Measurements from ENCODE around the gene OTX2.

Gene OTX2

GRCh38 chr14:56774503-56774902, 35.8 kb downstream of the OTX2 start:
- H2AFZ ChIP-seq (ENCODE audit: low read depth, low read length, severe bottlenecking) = no peak overlapping the region
- no peak for TF ChIP-seq CTCF (IDR thresholded peaks at IDR 0.05; ENCODE audit: insufficient read depth, low read length, poor library complexity, severe bottlenecking)
- TF ChIP-seq EZH2phosphoT487 (conservative IDR thresholded peaks at IDR 0.05; ENCODE audit: low read length) = no peak
- H3F3A ChIP-seq (ENCODE audit: insufficient read depth) = no peaks in the 10 kb centered on the region
- H3K36me3 ChIP-seq (ENCODE audit: low read length) = no peaks in the 10 kb centered on the region
- no peaks in the 10 kb centered on the region for H3K27me3 ChIP-seq (ENCODE audit: low read length)
- no peaks in the 10 kb centered on the region for H3K9me3 ChIP-seq (ENCODE audit: insufficient read depth, low read length)
- H3K4me3 ChIP-seq (ENCODE audit: insufficient read depth, low read length, poor library complexity, severe bottlenecking) = no peak overlapping the region
- no peaks in the 10 kb centered on the region for H4K20me1 ChIP-seq (ENCODE audit: low read depth, low read length)
- no peaks in the 10 kb centered on the region for H3K79me2 ChIP-seq (ENCODE audit: insufficient read depth, low read length)
- no peak overlapping the region for H3K27ac ChIP-seq (ENCODE audit: low read depth, low read length)
- H3K4me2 ChIP-seq (ENCODE audit: low read depth, low read length, poor library complexity, severe bottlenecking) = no peak overlapping the region
- no peak overlapping the region for H3K9ac ChIP-seq (ENCODE audit: low read length)
- H3K9me2 ChIP-seq (replicated peaks; ENCODE audit: insufficient read depth, low read length) = no peaks in the 10 kb centered on the region

GRCh38 chr14:56770512-56770911, 39.8 kb downstream of the OTX2 start:
- no peaks in the 10 kb centered on the region for H3K27me3 ChIP-seq (ENCODE audit: low read length)
- H3K9ac ChIP-seq (ENCODE audit: low read length) = no peak overlapping the region
- no peaks in the 10 kb centered on the region for H3K9me3 ChIP-seq (ENCODE audit: insufficient read depth, low read length)
- H3K79me2 ChIP-seq (ENCODE audit: insufficient read depth, low read length) = no peaks in the 10 kb centered on the region
- H3F3A ChIP-seq (ENCODE audit: insufficient read depth) = no peaks in the 10 kb centered on the region
- H3K4me2 ChIP-seq (ENCODE audit: low read depth, low read length, poor library complexity, severe bottlenecking) = no peak overlapping the region
- no peaks in the 10 kb centered on the region for H4K20me1 ChIP-seq (ENCODE audit: low read depth, low read length)
- TF ChIP-seq CTCF (IDR thresholded peaks at IDR 0.05; ENCODE audit: insufficient read depth, low read length, poor library complexity, severe bottlenecking) (no peak), EZH2phosphoT487 (conservative IDR thresholded peaks at IDR 0.05; ENCODE audit: low read length) (no peak)
- H3K4me3 ChIP-seq (ENCODE audit: insufficient read depth, low read length, poor library complexity, severe bottlenecking) = no peak overlapping the region
- no peaks in the 10 kb centered on the region for H3K36me3 ChIP-seq (ENCODE audit: low read length)
- H3K9me2 ChIP-seq (replicated peaks; ENCODE audit: insufficient read depth, low read length) = no peaks in the 10 kb centered on the region
- no peak overlapping the region for H2AFZ ChIP-seq (ENCODE audit: low read depth, low read length, severe bottlenecking)
- H3K27ac ChIP-seq (ENCODE audit: low read depth, low read length) = no peak overlapping the region

GRCh38 chr14:56760164-56760914, 49.9 kb downstream of the OTX2 start:
- Histone ChIP-seq H3K9me2 (replicated peaks; ENCODE audit: insufficient read depth, low read length) (no peaks in the 10 kb centered on the region), H3K27me3 (ENCODE audit: low read length) (no peaks in the 10 kb centered on the region), H3K4me2 (ENCODE audit: low read depth, low read length, poor library complexity, severe bottlenecking) (no peak overlapping the region), H4K20me1 (ENCODE audit: low read depth, low read length) (no peaks in the 10 kb centered on the region), H3K27ac (ENCODE audit: low read depth, low read length) (no peak overlapping the region), H2AFZ (ENCODE audit: low read depth, low read length, severe bottlenecking) (no peak overlapping the region), H3K9me3 (ENCODE audit: insufficient read depth, low read length) (no peaks in the 10 kb centered on the region), H3K4me3 (ENCODE audit: insufficient read depth, low read length, poor library complexity, severe bottlenecking) (no peak overlapping the region), H3F3A (ENCODE audit: insufficient read depth) (no peaks in the 10 kb centered on the region), H3K36me3 (ENCODE audit: low read length) (no peaks in the 10 kb centered on the region), H3K79me2 (ENCODE audit: insufficient read depth, low read length) (no peaks in the 10 kb centered on the region), H3K9ac (ENCODE audit: low read length) (no peak overlapping the region)
- TF ChIP-seq EZH2phosphoT487 (conservative IDR thresholded peaks at IDR 0.05; ENCODE audit: low read length) = no peak
- TF ChIP-seq CTCF (IDR thresholded peaks at IDR 0.05; ENCODE audit: insufficient read depth, low read length, poor library complexity, severe bottlenecking) = no peak

Measured in SU-DHL-6 (cell line).